ENCODE data around the gene SEC14L6.
"Not testable (repeated sequence)": the region's sequence is repeated elsewhere in the genome, so short reads cannot be mapped to it uniquely, and the experiment has no call there.

SEC14L6 gene

DNA sequence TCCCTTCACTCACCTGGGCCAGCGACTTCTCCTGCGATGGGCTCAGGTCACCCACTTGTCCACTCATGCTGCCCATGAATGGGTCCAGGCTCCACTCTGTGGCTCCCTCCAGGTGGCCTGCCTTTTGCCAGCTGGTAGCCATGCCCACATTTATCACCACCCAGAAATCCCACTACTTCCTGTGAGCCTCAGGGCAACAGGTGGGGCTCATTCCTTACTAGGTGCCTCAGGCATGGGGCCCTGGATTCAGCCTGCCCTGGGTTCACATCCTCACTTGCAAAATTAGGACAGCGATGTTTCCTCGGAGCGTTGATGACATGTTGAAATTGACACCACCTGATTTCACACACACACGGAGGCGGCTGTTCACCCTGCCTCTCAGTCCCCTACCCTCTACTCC is at the start of gene SEC14L6:
Gene SEC14L6 (minus strand): TSS at position 126 of the 400 bp plus-strand sequence. CDS start 59 bp downstream, at position 67.
- no peak for DNase-seq (ENCODE audit: low spot score)

- no peak for DNase-seq (ENCODE audit: low spot score)
Observed at GRCh38 chr22:30596199-30596598, 49.7 kb upstream of the SEC14L6 start.

DNA sequence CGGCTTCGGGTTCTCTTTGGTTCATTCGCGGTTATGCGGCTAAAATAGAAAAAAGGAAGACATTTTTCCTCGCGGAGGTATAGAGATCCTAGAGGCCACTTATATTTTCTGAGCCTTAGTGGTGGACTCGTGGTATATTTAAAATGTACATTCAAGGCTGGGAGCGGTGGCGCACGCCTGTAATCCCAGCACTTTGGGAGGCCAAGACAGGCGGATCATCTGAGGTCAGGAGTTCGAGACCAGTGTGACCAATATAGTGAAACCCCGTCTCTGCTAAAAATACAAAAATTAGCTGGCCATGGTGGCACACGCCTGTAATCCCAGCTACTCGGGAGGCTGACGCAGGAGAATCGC is 45.8 kb upstream of the SEC14L6 start:
- DNase-seq (ENCODE audit: low spot score): not testable (repeated sequence)

DNA sequence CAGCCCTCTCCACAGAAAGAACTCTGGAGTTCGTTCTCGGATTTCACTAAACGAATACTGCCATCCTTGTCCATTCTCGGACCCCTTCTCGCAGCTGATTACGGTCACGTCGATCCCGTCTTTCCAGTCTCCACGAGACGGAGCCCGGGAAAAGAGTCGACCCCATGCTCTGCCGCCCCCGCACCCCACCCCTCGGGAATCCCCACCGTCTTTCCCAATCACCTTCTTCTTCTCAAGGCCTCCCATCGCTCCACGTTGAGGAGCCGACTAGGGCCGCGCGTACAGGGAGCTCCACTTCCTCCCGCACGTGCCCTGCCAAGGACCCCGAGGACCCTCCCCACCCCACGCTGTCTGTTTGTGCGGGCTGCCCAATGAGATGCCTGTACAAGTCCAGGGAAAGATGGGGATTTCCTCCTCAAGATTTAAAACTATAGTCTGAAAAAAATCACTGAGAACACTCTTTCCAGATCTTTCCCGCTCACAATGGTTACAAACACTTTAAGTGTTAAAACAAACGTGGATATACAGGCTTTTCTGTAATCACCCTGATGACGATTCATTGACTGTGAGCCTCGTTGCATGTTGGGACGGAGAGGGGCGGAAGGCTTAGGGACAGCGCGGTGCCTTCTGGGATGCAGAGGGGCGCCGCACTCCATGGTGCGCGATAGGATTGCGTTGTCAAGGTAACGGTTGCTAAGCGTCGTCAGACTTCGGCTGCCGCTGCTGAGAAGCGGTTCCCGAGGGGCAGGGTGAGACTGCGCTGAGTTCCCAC is 45.2 kb upstream of the SEC14L6 start, which contains the start of gene PES1:
Gene PES1 (minus strand): TSS at position 323 of the 772 bp plus-strand sequence. CDS start 77 bp downstream, at position 246.
- DNase-seq (ENCODE audit: low spot score): peak; percentile 98

DNA sequence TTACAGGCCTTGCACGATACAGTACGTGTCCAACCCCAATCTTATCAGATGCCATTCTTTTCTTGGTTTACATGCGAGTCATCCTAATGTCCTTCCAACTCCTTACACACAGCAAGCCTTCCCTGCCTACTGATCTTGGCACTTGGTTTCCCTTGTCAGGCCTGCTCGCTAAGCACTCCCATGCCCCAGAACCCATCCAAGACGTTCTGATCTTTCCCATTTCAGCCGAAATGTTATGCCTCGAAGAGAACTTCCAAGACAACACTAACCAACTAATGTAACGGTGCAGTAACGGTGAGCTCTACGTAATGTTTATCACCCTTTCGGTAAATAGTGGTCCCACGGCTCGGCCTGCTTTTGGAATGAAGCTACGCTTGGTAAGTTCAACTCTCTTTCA is 44.6 kb upstream of the SEC14L6 start:
- DNase-seq (ENCODE audit: low spot score): no peak

GRCh38 chr22:30586414-30586813 is 39.9 kb upstream of the SEC14L6 start:
- DNase-seq (ENCODE audit: low spot score): no peak

- no peak for DNase-seq (ENCODE audit: low spot score)
Observed at GRCh38 chr22:30584441-30584840, 37.9 kb upstream of the SEC14L6 start.

GRCh38 chr22:30582788-30583545 is 36.4 kb upstream of the SEC14L6 start:
- DNase-seq (ENCODE audit: low spot score): no peak

- no peak for DNase-seq (ENCODE audit: low spot score)
Observed at GRCh38 chr22:30582051-30582450, 35.5 kb upstream of the SEC14L6 start.

DNA sequence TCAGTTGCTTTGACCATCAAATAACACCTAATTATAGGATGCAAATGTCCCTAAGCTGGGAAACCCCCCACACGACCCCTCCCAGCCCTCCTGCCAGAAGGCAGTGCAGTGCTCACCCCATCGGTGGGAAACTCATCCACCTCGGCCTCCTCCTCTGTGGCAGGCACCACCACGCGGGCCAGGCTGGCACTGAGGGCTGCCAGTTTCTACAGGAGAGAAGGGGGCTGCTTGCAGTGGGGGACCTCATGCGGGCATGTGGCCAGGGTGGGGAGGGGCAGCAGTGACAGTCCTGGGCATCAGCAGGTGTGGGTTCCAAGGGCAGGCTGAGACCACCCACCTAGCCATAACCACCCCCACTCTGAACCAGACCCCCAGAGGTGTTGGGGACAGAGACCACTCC is 34.4 kb upstream of the SEC14L6 start:
- no peak for DNase-seq (ENCODE audit: low spot score)

DNA sequence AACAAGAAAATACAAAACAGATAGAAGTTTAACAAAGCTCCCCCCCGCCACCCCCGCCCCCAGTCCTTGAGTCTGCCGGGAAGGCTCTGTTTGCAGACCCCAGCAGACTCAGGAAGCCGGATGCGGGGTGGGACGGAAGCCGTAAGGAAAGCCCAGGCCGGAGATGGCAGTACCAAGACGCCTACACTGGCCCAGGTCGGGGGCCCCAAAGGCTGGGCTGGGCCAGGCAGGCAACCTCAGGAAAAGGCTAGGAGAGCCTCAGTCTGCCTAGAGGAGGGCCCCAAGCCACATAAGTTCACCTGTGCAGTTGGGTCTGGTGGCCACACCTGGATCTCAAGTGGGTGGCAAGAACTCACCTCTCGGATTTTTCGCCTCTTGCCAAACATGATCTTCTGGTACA is 31.9 kb upstream of the SEC14L6 start:
- no peak for DNase-seq (ENCODE audit: low spot score)

DNA sequence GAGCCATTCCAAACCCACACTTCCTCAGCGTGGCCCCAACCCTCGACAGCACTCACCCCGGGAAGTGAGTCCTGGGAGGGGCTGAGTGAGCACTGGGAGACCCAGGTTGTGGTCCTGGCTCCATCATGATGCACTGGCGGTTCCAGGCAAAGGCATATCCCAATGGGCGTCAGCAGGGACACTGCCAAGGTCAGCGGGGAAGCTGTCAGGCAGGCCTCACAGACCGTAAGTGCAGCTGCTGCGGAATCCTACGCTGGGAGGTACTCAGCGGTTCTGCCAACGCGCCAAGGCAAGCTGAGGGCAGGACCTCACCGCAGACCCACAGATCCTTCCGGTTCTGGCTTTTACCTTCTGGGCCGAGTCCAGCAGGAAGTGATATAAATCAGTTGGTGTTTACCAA is 29.3 kb upstream of the SEC14L6 start:
- no peak for DNase-seq (ENCODE audit: low spot score)

DNA sequence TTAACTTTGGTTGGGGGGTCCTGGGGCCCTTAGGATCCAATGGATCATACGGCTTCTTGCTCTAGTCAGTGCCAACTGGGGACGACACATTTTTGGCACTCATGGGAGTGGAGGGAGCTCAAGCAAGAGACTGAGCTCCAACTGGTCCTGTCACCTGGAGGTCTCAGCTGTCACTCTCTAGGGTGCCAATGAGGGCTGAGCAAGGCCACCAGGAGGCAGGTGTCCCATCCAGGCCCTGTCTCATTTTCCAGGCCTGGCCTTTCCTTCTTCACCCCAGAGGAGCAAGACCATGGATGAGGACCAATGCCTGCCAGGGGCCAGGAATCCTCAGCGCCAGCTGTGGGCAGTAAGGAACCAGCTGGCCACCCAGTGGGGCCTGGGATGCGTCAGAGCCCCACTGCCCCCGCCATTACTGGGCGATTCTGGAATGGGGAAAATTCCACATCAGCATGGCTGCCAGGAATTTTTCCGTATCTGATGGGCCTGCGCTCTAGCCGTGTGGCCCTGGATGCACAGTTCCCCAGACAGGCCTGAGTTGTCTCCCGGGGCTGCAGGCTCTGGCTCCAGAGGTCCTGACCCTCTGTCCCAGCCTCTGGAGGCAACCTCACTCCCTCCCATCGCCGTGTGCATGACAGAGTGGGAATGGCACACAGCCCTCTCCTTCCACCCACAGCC is 28.6 kb upstream of the SEC14L6 start:
- peak; percentile 85 for DNase-seq (ENCODE audit: low spot score)

- no peak for DNase-seq (ENCODE audit: low spot score)
Observed at GRCh38 chr22:30574095-30574981, 27.8 kb upstream of the SEC14L6 start, which contains the start of gene GAL3ST1. GAL3ST1 (minus strand) TSS chr22:30574665; CDS start chr22:30557392, 17,273 bp downstream.

GRCh38 chr22:30573594-30574094 is 27.1 kb upstream of the SEC14L6 start:
- DNase-seq (ENCODE audit: low spot score): no peak

DNA sequence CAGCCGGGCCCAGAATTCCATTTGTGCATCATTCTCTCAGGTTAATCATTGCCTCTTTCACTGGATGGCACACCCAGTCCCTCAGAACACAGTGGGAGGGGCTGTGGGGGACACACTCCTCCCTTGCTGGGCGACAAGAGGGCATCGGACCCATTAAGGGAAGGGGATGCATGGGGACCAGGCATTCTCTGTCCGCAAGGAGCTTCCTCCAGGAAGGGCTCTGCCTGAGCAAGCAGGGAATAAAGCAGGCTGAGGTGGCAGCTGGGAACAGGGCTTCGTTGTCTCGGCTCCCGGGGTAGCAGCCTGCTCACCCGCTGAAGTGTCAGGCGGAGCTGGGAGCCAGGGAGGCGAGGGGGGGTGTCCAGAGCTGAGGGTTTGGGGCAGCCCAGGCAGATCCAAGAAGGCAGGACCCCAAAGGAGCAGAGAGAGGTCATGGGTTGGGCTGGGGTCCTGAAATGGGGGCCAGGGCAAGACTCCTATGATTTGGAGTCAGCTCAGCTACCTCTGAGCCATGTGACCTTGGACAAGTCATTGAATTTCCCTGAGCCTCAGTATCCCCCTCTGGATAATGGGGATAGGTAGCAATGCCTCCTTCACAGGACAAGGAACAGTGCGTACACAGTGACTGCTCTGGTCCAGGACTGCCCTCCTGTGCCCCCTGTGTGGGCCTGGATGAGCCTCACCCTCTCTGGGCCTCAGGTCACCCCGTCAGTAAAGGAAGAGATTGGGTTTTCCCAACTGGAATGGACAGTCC is 26.5 kb upstream of the SEC14L6 start:
- peak; percentile 23 for DNase-seq (ENCODE audit: low spot score)

DNA sequence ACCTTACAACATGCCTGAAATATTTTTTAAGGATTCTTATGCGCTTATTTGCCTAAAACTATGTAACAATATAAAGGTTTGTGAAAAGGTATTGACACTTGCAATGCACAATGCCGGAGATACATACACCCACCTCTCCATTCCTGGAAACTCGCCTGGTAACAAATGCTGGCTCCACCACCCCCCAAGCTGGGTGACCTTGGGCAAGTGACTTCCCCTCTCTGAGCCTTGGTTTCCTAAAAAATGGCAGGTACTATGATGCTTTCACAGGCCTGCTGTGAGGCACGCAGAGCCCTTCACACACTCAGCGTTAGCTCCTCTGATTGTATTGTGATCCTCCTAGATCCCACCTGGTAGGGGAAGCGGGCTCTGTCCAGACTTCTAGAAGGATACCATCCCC is 25.7 kb upstream of the SEC14L6 start:
- DNase-seq (ENCODE audit: low spot score): no peak

DNA sequence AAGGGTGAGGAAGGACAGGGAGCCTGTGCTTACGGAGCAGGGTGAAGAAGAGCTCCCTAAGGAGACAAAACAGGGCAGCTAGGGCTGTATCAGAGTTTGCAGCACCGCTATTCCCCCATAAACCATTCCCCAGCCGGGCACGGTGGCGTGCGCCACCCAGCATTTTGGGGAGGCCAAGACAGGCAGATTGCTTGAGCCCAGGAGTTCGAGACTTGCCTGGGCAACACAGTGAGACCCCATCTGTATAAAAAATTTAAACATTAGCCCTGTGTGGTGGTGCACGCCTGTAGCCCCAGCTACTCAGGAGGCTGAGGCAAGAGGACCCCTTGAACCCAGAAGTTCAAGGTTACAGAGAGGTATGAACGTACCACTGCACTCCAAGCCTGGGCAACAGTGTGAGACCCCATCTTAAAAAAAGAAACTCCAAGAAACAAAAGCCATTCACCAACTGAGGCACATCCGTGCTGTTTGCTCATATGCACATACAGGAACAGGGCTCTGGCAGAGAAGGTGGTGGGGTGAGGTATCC is 23.2 kb upstream of the SEC14L6 start:
- no peak for DNase-seq (ENCODE audit: low spot score)

- DNase-seq (ENCODE audit: low spot score): no peak
Observed at GRCh38 chr22:30568137-30568805, 21.7 kb upstream of the SEC14L6 start.

- DNase-seq (ENCODE audit: low spot score): not testable (repeated sequence)
Observed at GRCh38 chr22:30567277-30567676, 20.7 kb upstream of the SEC14L6 start.

Measured in AG08396 (cell line).